Left lung (tissue), 10 donors: ENCODE measurements around the gene DOK7. TPM values are rescaled to one million over a fixed set of nuclear protein-coding genes. Genes with fewer than 3 reads are reported as not detected.

Experiments
- ATAC-seq: fragments of 200-7000 bp; cut with Tn5 transposase; one replicate; pipeline ENCODE4 v1.9.1; 2020; ENCODE audit warnings: moderate library complexity
- DNase-seq, 4 donors: peaks; one replicate each; pipeline ENCODE4 v3.0.0-alpha.2; 2013 to 2020
- H3K27ac ChIP-seq, 2 donors: fragments of 200-600 bp; sonication (generic) in 1 of 2; one replicate each; pipeline versions ENCODE4 v1.5.0 to v1.8.0; 2020 to 2021
- H3K27me3 ChIP-seq, 2 donors: fragments of 200-600 bp; sonication (generic) in 1 of 2; one replicate each; pipeline versions ENCODE4 v1.5.0 to v1.8.0; 2020 to 2021
- H3K36me3 ChIP-seq, 2 donors: fragments of 200-600 bp; sonication (generic) in 1 of 2; one replicate each; pipeline versions ENCODE4 v1.5.0 to v1.8.0; 2020 to 2021
- H3K4me1 ChIP-seq, 2 donors: fragments of 200-600 bp; one replicate each; pipeline ENCODE4 v1.8.0; 2021
- H3K4me3 ChIP-seq, 2 donors: fragments of 200-600 bp; sonication (generic) in 1 of 2; one replicate each; pipeline versions ENCODE4 v1.5.0 to v1.8.0; 2020 to 2021; ENCODE audit warnings: mild to moderate bottlenecking in 1 of 2
- H3K9me3 ChIP-seq, 2 donors: fragments of 200-600 bp; sonication (generic) in 1 of 2; one replicate each; pipeline versions ENCODE4 v1.5.0 to v1.8.0; 2020 to 2021
- CTCF ChIP-seq, 2 donors: fragments of 200-600 bp; sonication (generic) in 1 of 2; IDR thresholded peaks; one replicate each; pipeline versions ENCODE4 v1.5.0 to v1.8.0; 2021; ENCODE audit warnings: antibody characterized with exemption in 2 of 2
- intact Hi-C, 2 donors: fragments of 100-400 bp; cut with DNase I; formaldehyde crosslinking; loops; one replicate each; pipeline versions ENCODE4 v1.11.2 to v1.14.2; 2022
- polyA plus RNA-seq, 6 donors: library from polyadenylated mRNA; unstranded; fragments of 120-200 nt; gene quantifications; one replicate each; pipeline ENCODE4 v1.2.1, GENCODE V29; 2013; ENCODE audit not compliant: insufficient read length in 6 of 6
- total RNA-seq, 2 donors: library from RNA; stranded (reverse); fragmentation: NEBNext Ultra II Directional; extraction: Animal tissue kit (Norgen Biotek cat#: 25700); gene quantifications; one replicate each; pipeline ENCODE4 v1.2.1, GENCODE V29; 2021
- donor health status: DM: no; HTN: yes; CAD: no.
- donor health status: DM: no; HTN: no; CAD: no.

DOK7 gene
- total and polyA plus RNA-seq, 8 donors = 0.28 to 6.3 (median 1.2) TPM

- DNase-seq (peak in 1 of 4 donors; percentile 60), ATAC-seq (no peak)
- no peaks in the 10 kb centered on the region for H3K36me3 ChIP-seq
- no peak for TF ChIP-seq CTCF (IDR thresholded peaks at IDR 0.05)
- peaks cover 3 to 4% of the 10 kb centered on the region in 2 donors for H3K4me1 ChIP-seq
- no peak overlapping the region for H3K4me3 ChIP-seq
- H3K9me3 ChIP-seq = no peaks in the 10 kb centered on the region
- intact Hi-C loops = no loop called here
- peaks cover 6 to 61% of the 10 kb centered on the region in 2 donors for H3K27me3 ChIP-seq
- no peak overlapping the region for H3K27ac ChIP-seq
These were observed 2.0 kb downstream of the DOK7 start for GRCh38 chr4:3464911-3465697.

GRCh38 chr4:3465698-3466671 is 2.9 kb downstream of the DOK7 start:
- no peaks in the 10 kb centered on the region for H3K9me3 ChIP-seq
- peaks cover 3 to 4% of the 10 kb centered on the region in 2 donors for H3K4me1 ChIP-seq
- ATAC-seq (no peak), DNase-seq (peak in 1 of 4 donors; percentile 72)
- intact Hi-C loops = no loop called here
- no peak for TF ChIP-seq CTCF (IDR thresholded peaks at IDR 0.05)
- no peak overlapping the region for H3K27ac ChIP-seq
- H3K27me3 ChIP-seq = peaks cover 6 to 61% of the 10 kb centered on the region in 2 donors
- no peak overlapping the region for H3K4me3 ChIP-seq
- no peaks in the 10 kb centered on the region for H3K36me3 ChIP-seq

- no peak for ATAC-seq
- TF ChIP-seq CTCF (IDR thresholded peaks at IDR 0.05) = no peak
- no peaks in the 10 kb centered on the region for H3K36me3 ChIP-seq
- intact Hi-C loops = no loop called here
- no peaks in the 10 kb centered on the region for H3K9me3 ChIP-seq
- H3K27ac ChIP-seq = no peak overlapping the region
- H3K4me3 ChIP-seq = no peak overlapping the region
- DNase-seq = peak in 1 of 4 donors; percentile 70
- H3K4me1 ChIP-seq = peaks cover 3 to 4% of the 10 kb centered on the region in 2 donors
- H3K27me3 ChIP-seq = peaks cover 6 to 54% of the 10 kb centered on the region in 2 donors
These were observed 3.8 kb downstream of the DOK7 start for GRCh38 chr4:3466691-3467600.

GRCh38 chr4:3467601-3468031 is 4.5 kb downstream of the DOK7 start:
- Histone ChIP-seq H3K27ac (no peak overlapping the region), H3K4me1 (peaks cover 3 to 4% of the 10 kb centered on the region in 2 donors), H3K9me3 (no peaks in the 10 kb centered on the region), H3K27me3 (peaks cover 6 to 47% of the 10 kb centered on the region in 2 donors), H3K4me3 (no peak overlapping the region), H3K36me3 (no peaks in the 10 kb centered on the region)
- DNase-seq (peak in 1 of 4 donors; percentile 30), ATAC-seq (no peak)
- intact Hi-C loops = no loop called here
- TF ChIP-seq CTCF (IDR thresholded peaks at IDR 0.05) = no peak
